Body of pancreas (tissue), 4 donors: ENCODE data around the gene ALS2CL. TPM values are rescaled to one million over a fixed set of nuclear protein-coding genes. Genes with fewer than 3 reads are reported as not detected.

ENCODE experiments used
- ATAC-seq: fragments of 150-250 bp; one replicate; pipeline ENCODE4 v1.9.1; 2016
- DNase-seq, 4 donors: peaks; one replicate each; pipeline ENCODE4 v3.0.0-alpha.2; 2019
- H3K27ac ChIP-seq, 4 donors: fragments of 200-600 bp; sonication (generic); 1 replicate in 3 of 4; 2 replicates in 1 of 4; pipeline versions ENCODE4 v1.5.1 to v1.6.1; 2016 to 2019; ENCODE audit warnings: mild to moderate bottlenecking in 1 of 4, mixed read lengths in 1 of 4, moderate library complexity in 1 of 4
- H3K27me3 ChIP-seq, 2 donors: fragments of 200-600 bp; sonication (generic); one replicate each; pipeline ENCODE4 v1.6.0; 2016; ENCODE audit warnings: mild to moderate bottlenecking in 1 of 2
- H3K36me3 ChIP-seq, 2 donors: fragments of 200-600 bp; sonication (generic); replicated peaks in 1 of 2; 2 replicates each; pipeline ENCODE4 v1.5.1; 2016; ENCODE audit warnings: low read depth in 2 of 2; ENCODE audit not compliant: insufficient read depth in 1 of 2
- H3K4me1 ChIP-seq: fragments of 200-600 bp; sonication (generic); one replicate; pipeline ENCODE4 v1.6.0; 2016
- H3K4me3 ChIP-seq, 2 donors: fragments of 200-600 bp; sonication (generic); 1 replicate in 1 of 2; 2 replicates in 1 of 2; pipeline ENCODE4 v1.5.1; 2016 to 2019
- H3K9me3 ChIP-seq, 3 donors: fragments of 200-600 bp; sonication (generic); 1 replicate in 2 of 3; 2 replicates in 1 of 3; pipeline ENCODE4 v1.5.1; 2016
- CTCF ChIP-seq, 7 experiments: fragments of 450-650 bp in 4 of 7; fragments of 200-600 bp in 3 of 7; sonication (generic) in 3 of 7; IDR thresholded peaks; one replicate each; pipeline ENCODE4 v1.5.1; 2016 to 2019; ENCODE audit warnings: antibody characterized with exemption in 7 of 7
- POLR2A ChIP-seq, 3 donors: fragments of 450-650 bp; IDR thresholded peaks; one replicate each; pipeline ENCODE4 v1.6.1; 2016; ENCODE audit warnings: antibody characterized with exemption in 3 of 3, mild to moderate bottlenecking in 2 of 3
- WGBS, 2 donors: methylation state at CpG; one replicate each; pipeline ENCODE4 v1.1.5; 2017; 5-methylcytosine and 5-hydroxymethylcytosine counted together
- intact Hi-C: fragments of 100-400 bp; cut with DNase I; formaldehyde crosslinking; loops from one replicate; pipeline ENCODE4 v1.15.1; 2023
- total RNA-seq, 2 donors: library from RNA; depleted of rRNA; stranded (reverse); fragments of >200 nt; gene quantifications; one replicate each; pipeline ENCODE4 v1.1.0, GENCODE V29; 2016

The ALS2CL gene
- total RNA-seq, 2 donors from 2014 or later: 30.3 to 48.5 TPM

- no peak for ATAC-seq
- DNase-seq: peak in 2 of 4 donors; percentile 0 to 3
- no peaks in the 10 kb centered on the region for H3K4me1 ChIP-seq
- no peaks in the 10 kb centered on the region for H3K36me3 ChIP-seq
- 86 to 92% methylated on average over 6 of the region's 6 CpGs for WGBS, 2 donors
- H3K9me3 ChIP-seq: no peaks in the 10 kb centered on the region
- H3K27me3 ChIP-seq: no peaks in the 10 kb centered on the region
- no peak for TF ChIP-seq CTCF (IDR thresholded peaks at IDR 0.05)
- TF ChIP-seq POLR2A (IDR thresholded peaks at IDR 0.05): no peak
- intact Hi-C loops: no loop called here
- no peak overlapping the region for H3K27ac ChIP-seq
- no peak overlapping the region for H3K4me3 ChIP-seq
Observed at GRCh38 chr3:46675426-46675825, 18.1 kb downstream of the ALS2CL start.

GRCh38 chr3:46674031-46674845 is 19.2 kb downstream of the ALS2CL start:
- Histone ChIP-seq H3K27ac (no peak overlapping the region), H3K9me3 (no peaks in the 10 kb centered on the region), H3K36me3 (no peaks in the 10 kb centered on the region), H3K4me1 (no peaks in the 10 kb centered on the region), H3K4me3 (no peak overlapping the region), H3K27me3 (no peaks in the 10 kb centered on the region)
- ATAC-seq (no peak), DNase-seq (peak in 3 of 4 donors; percentile 4 to 6 (median 5))
- intact Hi-C loops: no loop called here
- TF ChIP-seq CTCF (IDR thresholded peaks at IDR 0.05): no peak
- no peak for TF ChIP-seq POLR2A (IDR thresholded peaks at IDR 0.05)
- WGBS, 2 donors: 93 to 94% methylated on average over 12 of the region's 12 CpGs

GRCh38 chr3:46673151-46674030 is 20.1 kb downstream of the ALS2CL start:
- 78 to 89% methylated on average over 9 to 10 of the region's 10 CpGs for WGBS, 2 donors

GRCh38 chr3:46672349-46672695 is 21.2 kb downstream of the ALS2CL start:
- no peak overlapping the region for H3K27ac ChIP-seq
- H3K4me1 ChIP-seq: no peaks in the 10 kb centered on the region
- H3K36me3 ChIP-seq: no peaks in the 10 kb centered on the region
- TF ChIP-seq POLR2A (IDR thresholded peaks at IDR 0.05) (no peak), CTCF (IDR thresholded peaks at IDR 0.05) (no peak)
- ATAC-seq (no peak), DNase-seq (peak in 2 of 4 donors; percentile 0 to 7)
- 89 to 92% methylated on average over 6 of the region's 6 CpGs for WGBS, 2 donors
- H3K9me3 ChIP-seq: no peaks in the 10 kb centered on the region
- intact Hi-C loops: no loop called here
- H3K27me3 ChIP-seq: no peaks in the 10 kb centered on the region
- no peak overlapping the region for H3K4me3 ChIP-seq

More at GRCh38 chr3:46673151-46674030, 20.1 kb downstream of the ALS2CL start:
- Histone ChIP-seq H3K4me1 (no peaks in the 10 kb centered on the region), H3K9me3 (no peaks in the 10 kb centered on the region), H3K36me3 (no peaks in the 10 kb centered on the region), H3K4me3 (no peak overlapping the region), H3K27ac (no peak overlapping the region), H3K27me3 (no peaks in the 10 kb centered on the region)
- ATAC-seq (no peak), DNase-seq (peak; percentile 1 to 4 (median 4))
- intact Hi-C loops: no loop called here
- no peak for TF ChIP-seq POLR2A (IDR thresholded peaks at IDR 0.05)
- no peak for TF ChIP-seq CTCF (IDR thresholded peaks at IDR 0.05)
